GM20431 (cell line): ENCODE measurements around the gene ATP1A4.

Experiments used
- in situ Hi-C: fragments of 300-500 bp; cut with MseI, MboI; formaldehyde crosslinking; loops from one replicate; pipeline ENCODE4 v1.15.0; 2020; ENCODE audit warnings: low sequenced_read_pairs; ENCODE audit not compliant: unreplicated experiment

Gene ATP1A4

DNA sequence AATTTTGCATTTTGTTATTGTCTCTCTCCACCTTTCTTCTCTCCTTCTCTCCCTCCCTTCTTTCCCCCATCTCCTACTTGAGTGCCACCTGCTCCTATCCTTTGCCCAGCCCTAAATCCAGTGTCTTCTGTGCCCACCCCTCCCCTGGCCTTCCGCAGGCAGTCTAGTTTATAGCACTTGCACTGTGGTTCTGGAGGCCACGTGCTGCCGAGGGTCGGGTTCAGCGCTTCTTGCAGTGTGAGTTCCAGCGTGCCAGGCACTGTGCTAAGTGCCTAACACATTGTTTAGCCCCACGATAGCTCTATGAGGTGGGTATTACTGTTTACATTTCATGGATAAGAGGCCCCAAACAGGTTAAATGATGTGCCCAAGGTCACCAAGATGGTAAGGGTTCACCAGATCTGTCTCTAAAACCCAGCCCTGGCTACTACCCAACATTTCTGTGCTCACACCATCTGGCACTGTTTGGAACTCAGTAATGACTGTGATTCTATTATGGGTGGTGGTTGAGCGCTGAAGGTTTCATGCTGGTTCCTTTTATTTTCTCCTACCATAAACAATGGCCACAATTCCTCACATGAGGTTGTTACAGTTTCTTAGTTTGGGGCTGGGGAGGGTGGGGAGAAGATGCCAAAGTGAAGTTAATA is 14.1 kb upstream of the ATP1A4 start:
- in situ Hi-C loops = no loop called here

DNA sequence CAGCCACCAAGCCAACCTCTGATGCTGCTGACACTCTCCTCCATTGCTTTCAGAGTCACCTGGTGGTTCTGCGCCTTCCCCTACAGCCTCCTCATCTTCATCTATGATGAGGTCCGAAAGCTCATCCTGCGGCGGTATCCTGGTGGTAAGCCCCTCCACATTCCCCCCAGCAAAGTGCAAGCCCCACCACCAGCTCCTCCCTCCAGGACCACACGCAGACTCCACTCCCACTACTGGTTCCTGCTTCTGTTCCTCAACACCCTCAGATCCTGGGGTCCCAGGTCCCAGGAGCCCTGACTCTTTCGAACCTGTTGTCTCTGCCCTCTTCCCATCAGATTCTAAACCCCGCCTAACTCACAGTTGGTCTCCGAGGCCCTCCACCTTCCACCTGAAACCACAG is 11.6 kb upstream of the ATP1A4 start:
- in situ Hi-C loops = no loop called here

DNA sequence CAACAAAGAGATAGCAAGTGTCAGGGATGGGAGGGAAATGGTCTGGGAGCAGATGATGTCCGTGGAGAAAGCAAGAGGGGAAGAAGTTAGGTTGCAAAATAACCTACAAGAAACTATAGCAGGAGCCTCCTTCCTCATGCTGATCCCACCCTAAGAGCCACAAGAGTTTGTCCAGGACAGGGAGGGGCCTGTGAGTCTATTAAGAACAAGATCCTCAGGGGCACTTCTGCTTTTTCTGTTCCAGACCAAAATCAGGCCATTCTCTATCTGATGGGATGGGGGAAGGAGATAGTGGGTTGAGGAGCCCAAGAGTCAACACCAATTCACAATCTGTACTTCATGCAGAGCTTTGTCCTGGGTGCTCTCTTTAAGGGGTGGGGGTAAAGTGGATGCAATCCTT is 7.7 kb upstream of the ATP1A4 start:
- in situ Hi-C loops = no loop called here

DNA sequence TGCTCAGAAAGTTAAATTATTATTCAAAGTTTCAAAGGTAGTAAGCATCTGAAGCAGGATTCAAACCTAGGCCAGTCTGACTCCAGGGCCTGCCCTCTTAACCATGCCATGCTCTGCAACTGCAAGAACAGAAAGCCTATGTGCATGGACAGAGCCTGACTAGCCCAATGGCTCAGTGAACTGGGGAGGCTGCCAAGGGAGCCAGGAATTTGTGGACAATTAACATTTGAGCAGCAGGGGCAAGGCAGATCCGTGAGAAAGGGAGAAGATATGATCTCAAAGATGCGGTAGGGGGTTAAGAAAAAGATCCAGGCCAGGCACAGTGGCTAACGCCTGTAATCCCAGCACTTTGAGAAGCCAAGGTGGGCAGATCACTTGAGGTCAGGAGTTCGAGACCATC is 6.5 kb upstream of the ATP1A4 start:
- in situ Hi-C loops = no loop called here

- in situ Hi-C loops = no loop called here
Observed at GRCh38 chr1:160146107-160146506, 5.3 kb upstream of the ATP1A4 start.

GRCh38 chr1:160148121-160148520 is 3.3 kb upstream of the ATP1A4 start:
- in situ Hi-C loops = no loop called here

GRCh38 chr1:160149233-160149632 is 2.2 kb upstream of the ATP1A4 start:
- in situ Hi-C loops = no loop called here

DNA sequence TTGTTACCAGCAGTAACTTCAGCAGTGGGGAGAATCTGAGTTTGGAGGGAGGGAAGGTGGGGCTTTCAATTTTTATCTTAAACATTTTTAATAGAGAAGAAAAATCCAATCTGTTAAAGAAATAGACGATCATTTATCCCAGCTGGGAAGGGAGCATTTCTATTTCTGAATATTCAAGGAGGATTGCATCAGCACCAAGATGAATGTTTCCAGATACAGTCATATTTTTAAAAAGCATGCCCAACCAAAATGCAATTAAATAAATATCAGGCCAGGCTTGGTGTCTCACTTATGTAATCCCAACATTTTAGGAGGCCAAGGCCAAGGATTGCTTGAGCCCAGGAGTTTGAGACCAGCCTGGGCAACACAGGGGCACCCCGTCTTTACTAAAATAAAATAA is 1.7 kb upstream of the ATP1A4 start:
- in situ Hi-C loops = no loop called here

GRCh38 chr1:160154790-160155189 is 3.4 kb downstream of the ATP1A4 start:
- in situ Hi-C loops = no loop called here

DNA sequence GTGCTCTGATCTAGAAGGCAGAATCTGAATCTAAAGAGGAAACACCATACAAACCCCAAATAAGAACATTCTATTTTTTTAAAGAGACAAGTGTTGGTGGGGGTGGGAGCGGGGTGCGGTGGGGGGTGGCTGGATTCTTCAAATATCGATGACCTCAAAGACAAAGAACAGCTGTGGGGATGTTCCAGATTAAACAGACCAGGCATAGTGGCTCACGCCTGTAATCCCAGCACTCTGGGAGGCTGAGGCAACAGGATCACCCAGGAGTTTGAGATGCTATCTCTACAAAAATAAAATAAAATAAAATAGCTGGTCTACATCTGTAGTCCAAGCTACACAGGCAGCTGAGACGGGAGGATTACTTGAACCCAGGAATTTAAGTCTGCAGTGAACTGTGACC is 5.0 kb downstream of the ATP1A4 start:
- in situ Hi-C loops = no loop called here

DNA sequence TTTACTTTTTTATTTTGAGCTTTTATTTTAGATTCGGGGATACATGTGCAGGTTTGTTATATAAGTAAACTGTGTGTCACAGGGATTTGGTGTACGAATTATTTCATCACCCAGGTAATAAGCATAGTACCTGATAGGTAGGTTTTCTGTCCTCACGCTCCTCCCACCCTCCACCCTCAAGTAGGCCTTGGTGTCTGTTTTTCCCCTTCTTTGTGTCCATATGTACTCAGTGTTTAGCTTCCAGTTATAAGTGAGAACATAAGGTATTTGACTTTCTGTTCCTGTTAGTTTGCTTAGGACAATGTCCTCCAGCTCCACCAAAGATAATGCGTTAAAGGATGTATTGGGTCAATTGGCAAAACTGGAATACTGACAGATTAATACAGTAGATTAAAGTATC is 5.8 kb downstream of the ATP1A4 start:
- in situ Hi-C loops = no loop called here

- in situ Hi-C loops = no loop called here
Observed at GRCh38 chr1:160158031-160158430, 6.6 kb downstream of the ATP1A4 start.

DNA sequence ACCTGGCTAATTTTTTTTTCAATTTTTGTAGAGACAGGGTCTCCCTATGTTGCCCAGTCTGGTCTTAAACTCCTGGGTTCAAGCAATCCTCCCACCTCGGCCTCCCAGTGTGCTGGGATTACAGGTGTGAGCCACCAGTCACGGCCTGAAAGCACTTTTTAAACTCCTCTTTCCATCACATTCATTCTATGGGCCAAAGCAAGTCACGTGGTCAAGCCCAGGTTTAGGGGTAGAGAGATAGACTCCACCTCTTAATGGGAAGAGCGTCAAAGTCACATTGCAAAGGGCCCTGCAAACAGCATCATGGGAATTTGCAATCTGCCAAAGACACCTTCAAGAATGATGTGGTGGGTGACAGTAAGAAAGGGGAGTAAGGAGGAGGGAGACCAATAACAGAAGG is 7.1 kb downstream of the ATP1A4 start:
- in situ Hi-C loops = no loop called here

GRCh38 chr1:160159846-160160245 is 8.4 kb downstream of the ATP1A4 start:
- in situ Hi-C loops = no loop called here

- in situ Hi-C loops = no loop called here
Observed at GRCh38 chr1:160161965-160162705, 10.7 kb downstream of the ATP1A4 start.

DNA sequence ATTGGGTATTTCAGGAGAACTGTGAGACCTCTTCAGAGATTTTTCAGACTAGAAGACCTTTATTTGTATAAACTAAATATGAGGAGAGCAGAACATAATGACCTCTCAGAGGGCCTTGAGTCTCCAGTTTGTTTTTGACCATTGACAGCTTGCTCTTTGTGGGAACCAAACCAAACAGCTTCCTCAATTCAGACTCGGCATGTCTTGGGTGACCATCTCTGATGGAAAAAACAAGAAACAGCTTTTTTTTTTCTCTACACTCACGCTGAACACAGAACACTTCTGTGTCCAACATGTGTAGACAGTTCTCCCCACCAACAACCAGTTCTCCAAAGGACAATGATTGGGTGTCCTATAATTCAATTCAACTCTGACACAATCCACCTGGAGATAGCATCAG is 11.5 kb downstream of the ATP1A4 start:
- in situ Hi-C loops = no loop called here

- in situ Hi-C loops = no loop called here
Observed at GRCh38 chr1:160163615-160164014, 12.2 kb downstream of the ATP1A4 start.

GRCh38 chr1:160164121-160164520 is 12.7 kb downstream of the ATP1A4 start:
- in situ Hi-C loops = no loop called here

DNA sequence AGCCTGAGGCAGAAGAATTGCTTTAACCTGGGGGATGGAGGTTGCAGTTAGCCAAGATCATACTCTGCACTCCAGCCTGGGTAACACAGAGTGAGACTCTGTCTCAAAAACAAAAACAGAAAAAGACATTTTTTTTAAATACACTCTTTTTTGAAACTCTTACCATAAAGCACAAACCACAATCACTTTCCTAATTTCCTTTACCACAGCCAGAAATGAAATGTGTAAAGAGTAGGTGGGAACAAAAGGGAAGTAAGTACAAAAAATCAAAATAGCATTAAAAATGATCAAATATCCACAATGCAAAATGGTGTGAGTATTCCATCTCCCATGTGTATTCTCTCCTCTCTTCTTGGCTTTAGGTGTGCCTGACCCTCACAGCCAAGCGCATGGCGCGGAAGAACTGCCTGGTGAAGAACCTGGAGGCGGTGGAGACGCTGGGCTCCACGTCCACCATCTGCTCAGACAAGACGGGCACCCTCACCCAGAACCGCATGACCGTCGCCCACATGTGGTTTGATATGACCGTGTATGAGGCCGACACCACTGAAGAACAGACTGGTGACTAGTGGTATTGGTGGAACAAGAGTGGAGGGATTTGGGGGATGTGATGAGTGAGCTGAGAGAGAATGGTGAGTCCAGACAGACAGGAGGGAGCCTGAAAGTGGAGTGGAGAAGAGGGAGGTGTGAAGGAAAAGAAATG is 14.9 kb downstream of the ATP1A4 start:
- in situ Hi-C loops = no loop called here

DNA sequence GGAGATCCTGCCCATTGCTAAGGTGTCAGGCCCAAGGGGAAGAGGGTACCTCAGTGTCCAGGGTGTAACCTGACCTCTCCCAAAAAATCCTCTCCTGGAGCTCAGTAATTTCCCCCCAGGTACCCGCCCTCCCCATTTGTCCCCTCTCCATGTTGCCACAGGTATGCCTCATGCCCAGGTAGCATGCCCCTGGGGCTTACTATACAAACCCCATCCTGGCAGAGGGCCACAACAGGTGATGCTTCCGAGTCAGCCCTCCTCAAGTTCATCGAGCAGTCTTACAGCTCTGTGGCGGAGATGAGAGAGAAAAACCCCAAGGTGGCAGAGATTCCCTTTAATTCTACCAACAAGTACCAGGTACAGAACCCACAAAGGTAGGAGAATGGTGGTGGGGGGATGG is 15.7 kb downstream of the ATP1A4 start:
- in situ Hi-C loops = no loop called here

GRCh38 chr1:160167580-160167979 is 16.2 kb downstream of the ATP1A4 start:
- in situ Hi-C loops = no loop called here
